ENCODE results near the gene BNIP5.

Gene BNIP5

DNA sequence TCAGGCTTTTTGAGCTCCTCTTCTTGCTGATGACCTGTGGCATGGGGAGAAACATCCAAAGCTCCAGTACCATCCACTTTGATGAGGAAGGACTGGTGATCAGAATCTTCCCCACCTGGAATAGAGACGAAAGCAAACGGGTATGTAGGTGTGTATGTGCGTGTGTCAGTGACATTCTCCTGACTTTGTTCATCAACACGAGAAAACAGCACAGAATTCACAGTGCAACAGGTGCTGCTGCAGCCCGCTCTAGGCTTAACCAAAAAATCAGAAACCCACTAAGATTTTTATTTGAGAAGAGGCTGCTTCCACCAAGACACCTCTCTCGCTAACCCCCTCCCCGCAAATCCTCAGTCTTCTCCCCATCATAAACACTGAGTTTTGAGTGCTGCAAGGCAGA is 8.1 kb downstream of the BNIP5 start:
- DNase-seq, result no peak

GRCh38 chr6:36327919-36328236 is 8.8 kb downstream of the BNIP5 start:
- no peak for DNase-seq
- intact Hi-C loops (cut with DNase I), result no loop called here

More for the DNA sequence above, 8.1 kb downstream of the BNIP5 start:
- intact Hi-C loops (cut with DNase I), result no loop called here

DNA sequence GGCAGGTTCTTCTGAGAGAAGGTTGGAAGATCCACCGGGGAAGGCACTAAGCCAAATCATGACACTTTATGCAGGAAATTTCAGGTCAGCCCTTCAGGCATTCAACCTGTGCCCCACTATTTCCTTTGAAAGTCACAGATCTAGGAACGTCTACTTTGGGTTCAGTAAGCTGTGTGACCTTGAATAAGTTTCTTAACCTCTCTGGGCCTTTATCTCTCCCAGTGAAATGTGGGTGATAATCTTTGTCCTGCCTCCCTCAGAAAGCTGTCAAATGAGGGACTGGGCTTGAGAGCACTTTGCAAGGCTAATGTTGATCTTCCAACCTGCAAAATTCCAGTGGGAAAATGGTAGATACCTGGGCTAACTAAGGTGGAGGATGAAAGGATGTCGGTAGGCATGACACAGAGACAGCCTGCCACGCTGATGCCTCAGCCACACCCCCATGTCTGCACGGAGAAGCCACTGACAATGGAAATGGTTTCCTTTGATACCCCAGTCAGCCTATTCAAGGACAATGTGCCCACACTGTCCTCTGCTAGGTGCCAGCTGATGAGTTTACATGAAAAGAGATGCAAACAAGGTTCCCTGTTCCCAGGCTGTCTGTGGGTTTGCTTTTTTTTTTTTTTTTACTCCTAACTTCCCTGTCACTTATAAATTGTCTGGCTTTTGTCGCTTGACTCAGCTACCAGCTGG is 9.3 kb downstream of the BNIP5 start:
- peak in 4 of 42 donors; percentile 22 to 45 (median 31) for DNase-seq
- intact Hi-C loops (cut with DNase I), result no loop called here

DNA sequence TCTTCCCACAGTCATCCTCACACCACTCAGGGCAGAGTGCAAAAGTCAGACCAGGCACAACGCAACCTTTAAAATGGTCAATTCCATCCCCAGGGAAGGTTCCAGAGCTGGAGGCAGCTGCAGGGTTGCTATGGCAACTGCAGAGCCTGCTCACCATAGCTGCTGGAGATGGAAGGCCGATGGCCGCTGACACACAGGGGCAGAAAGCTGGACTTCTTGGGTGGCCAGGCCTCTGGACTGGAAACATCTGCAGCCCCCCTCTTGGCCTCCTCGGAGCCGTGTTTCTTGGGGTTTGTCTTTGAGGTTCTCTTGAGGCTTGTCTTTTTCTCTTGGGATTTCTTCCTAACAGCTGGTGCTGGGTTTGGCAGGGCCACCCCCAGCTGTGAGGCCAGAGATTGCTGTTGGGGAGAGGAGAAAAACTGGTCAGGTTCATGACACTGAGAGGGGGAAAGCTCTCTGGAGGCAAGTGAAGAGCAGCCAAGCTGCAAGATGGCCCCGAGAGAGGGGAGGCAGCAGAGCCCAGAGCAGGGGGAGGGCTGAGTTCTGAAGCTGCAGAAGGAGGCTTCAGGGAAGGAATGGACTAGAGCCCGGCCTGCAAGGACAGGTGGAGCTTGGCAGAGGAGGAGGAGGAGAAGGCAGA is 10.2 kb downstream of the BNIP5 start:
- intact Hi-C loops (cut with DNase I), result no loop called here
- DNase-seq, result peak in 17 of 42 donors; percentile 22 to 58 (median 30)

DNA sequence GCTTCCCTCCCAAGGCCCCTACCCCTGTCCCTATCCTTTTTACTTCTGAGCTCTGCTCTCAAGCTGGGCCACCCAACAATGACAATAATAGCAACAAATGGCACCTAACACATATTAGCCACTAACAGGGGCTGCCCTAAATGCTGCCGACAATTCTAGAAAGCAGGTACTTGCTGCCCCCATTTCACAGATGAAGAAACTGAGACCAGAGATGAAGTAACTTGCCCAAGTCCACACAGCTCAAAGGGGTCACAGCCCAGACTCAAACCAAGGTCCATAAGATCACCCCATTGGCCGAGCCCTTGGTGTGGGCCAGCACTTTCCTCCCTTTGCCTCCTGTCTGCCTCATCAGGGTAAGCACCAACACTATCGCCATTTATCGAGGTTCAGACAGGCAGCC is 12.0 kb downstream of the BNIP5 start:
- intact Hi-C loops (cut with DNase I), result no loop called here
- DNase-seq, result no peak

DNA sequence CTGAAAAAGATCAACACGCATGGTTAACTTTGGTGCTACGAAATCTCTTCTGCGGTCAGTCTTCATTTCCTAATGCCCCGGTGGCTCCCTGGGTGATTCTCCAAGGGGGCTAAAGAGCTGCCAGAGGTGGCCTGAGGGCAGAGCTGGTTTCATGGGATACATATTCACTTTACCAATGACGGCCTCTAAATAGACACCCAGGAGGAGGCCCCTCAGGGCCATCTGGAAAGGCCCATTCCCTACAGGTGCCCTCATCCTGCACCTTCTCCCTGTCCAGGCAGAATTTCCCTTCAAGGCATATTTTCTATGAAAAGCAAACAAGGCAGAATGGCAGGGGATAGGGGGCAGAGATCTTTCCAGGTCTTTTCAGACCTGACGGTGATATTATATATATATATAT is 12.5 kb downstream of the BNIP5 start:
- intact Hi-C loops (cut with DNase I), result no loop called here
- DNase-seq, result no peak

DNA sequence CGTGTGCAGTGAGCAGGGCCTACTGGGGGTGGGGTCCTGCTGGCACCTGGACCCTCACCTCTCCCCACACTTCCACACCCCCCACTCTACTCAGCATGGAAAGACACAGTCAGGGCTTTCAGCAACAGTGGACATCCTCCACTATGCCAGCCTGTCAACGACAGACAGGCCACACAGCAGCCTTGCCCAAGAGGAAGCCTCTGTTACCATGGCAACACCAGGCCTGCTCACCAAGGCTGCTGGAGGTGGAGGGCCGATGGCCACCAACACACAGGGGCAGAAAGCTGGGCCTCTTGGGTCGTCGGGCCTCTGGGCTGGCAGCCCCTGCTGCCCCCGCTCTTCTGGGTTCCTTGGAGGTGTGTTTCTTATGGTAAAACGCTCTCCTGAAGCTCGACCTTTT is 13.6 kb downstream of the BNIP5 start:
- intact Hi-C loops (cut with DNase I), result no loop called here
- DNase-seq, result peak in 2 of 42 donors; percentile 15 to 48

DNA sequence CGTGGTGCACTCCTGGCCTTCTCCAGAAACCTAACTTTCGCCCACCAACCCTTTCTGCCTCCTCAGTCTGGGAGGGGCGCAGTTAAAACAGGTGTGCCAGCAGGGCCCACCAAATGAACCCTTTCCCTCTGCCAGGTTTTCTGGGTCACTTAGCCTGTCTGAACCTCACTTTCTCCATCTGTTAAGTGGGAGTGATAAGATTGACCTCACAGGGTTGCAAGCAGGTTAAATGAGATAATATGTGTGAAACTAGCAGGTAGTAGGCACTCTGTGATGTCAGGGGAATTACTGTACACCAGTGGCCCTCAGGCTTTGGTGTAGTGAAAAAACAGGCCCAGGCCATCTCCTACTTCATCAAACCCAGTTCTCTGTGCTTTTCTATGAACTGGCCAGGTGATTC is 14.1 kb downstream of the BNIP5 start:
- intact Hi-C loops (cut with DNase I), result no loop called here
- DNase-seq, result no peak

- DNase-seq, result no peak
- intact Hi-C loops (cut with DNase I), result no loop called here
Measured at GRCh38 chr6:36320475-36320874, 16.2 kb downstream of the BNIP5 start.

DNA sequence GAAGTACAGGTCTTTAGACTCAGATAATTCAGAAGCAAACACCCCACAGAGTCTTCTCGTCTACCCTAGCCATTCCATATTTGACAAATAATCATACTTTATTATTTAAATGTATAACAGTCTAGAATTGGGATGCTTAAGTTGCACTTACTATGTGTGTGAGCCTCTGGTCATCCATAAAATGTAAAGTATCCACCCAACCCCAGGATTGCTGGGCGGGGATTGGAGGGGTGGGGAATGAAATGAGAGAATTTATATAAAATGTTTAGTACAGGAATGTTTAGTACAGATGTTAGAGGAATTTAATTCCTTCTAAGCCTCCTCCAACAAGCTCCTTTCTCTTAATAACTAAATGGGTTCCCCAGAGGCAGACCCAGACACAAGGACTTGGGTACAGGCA is 16.9 kb downstream of the BNIP5 start:
- intact Hi-C loops (cut with DNase I), result no loop called here
- DNase-seq, result no peak

DNA sequence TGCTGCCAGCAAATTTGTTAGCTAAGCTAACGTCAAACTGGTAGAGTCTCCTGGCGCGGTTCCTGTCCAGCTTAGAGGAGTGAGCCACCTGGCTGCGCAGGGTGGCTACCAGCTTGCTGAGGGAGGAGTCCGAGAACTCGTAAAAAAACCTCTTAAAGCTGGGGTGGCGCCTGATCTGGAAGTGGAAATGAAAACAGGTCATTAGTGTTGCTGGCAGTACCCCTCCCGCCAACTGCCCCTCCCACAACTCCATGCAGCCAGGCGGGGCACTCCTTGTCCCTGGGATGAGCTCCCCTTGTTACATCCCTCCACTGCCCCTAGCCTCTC is 17.3 kb downstream of the BNIP5 start:
- no peak for DNase-seq
- intact Hi-C loops (cut with DNase I), result no loop called here

DNA sequence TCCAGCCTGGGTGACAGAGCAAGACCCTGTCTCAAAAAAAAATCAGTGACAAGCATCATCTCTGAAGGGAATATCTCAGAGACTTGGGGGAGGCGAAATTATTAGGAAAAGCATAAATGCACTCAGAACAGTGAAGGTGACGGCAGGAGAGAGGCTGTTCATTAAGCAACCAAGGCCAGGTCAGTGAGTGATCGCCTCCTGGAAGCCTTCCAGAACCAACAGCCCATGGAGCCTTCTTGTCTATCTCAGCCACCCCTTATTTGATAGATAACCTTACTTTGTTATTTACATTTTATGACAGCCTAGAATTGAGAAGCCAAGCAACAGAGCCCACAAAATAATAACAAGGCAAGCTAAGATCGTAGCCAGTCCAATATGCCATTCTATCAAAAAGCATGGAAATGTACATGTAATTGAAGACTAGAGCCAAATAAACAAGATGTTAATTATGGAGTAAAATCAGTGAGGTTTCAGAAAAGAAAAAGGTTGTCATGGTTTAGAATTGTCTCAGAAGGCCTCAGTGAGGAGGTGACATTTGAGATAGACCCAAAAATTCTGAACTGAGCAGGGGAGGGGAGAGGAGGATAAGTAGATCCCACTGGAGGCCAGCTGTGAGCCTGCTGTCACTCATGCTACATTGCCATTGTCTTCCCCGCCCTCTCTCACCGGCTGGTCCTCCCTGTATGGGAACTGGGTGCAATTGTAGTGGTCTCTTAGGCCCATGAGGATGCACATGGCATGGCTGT is 17.8 kb downstream of the BNIP5 start:
- intact Hi-C loops (cut with DNase I), result no loop called here

DNA sequence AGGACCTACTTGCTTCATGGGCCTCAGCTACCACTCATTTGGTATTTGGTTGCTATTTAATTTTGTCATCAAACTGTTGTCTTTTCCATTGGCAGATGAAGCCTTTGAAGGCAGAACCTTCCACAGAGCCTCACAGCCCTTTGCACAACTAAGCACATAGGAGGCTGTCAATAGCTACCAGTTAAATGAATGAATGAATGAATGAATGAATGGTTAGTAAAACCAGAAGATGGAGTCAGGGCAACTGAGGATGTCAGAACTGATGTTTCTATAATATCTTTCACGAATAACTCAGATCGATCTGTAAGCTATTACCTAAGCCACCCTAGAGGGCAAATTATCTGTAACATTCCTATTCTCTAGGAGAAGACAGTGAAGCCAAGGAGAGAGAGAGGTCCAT is 19.1 kb downstream of the BNIP5 start:
- intact Hi-C loops (cut with DNase I), result no loop called here
- no peak for DNase-seq

More for the DNA sequence above, 17.8 kb downstream of the BNIP5 start:
- DNase-seq, result no peak

GRCh38 chr6:36315921-36316320 is 20.8 kb downstream of the BNIP5 start:
- intact Hi-C loops (cut with DNase I), result no loop called here

GRCh38 chr6:36314221-36315014 is 22.3 kb downstream of the BNIP5 start:
- intact Hi-C loops (cut with DNase I), result no loop called here
- peak in 14 of 42 donors; percentile 12 to 67 (median 32) for DNase-seq

More at GRCh38 chr6:36315921-36316320, 20.8 kb downstream of the BNIP5 start:
- no peak for DNase-seq

- DNase-seq, result no peak
- intact Hi-C loops (cut with DNase I), result no loop called here
Measured at GRCh38 chr6:36313649-36313936, 23.1 kb downstream of the BNIP5 start.

DNA sequence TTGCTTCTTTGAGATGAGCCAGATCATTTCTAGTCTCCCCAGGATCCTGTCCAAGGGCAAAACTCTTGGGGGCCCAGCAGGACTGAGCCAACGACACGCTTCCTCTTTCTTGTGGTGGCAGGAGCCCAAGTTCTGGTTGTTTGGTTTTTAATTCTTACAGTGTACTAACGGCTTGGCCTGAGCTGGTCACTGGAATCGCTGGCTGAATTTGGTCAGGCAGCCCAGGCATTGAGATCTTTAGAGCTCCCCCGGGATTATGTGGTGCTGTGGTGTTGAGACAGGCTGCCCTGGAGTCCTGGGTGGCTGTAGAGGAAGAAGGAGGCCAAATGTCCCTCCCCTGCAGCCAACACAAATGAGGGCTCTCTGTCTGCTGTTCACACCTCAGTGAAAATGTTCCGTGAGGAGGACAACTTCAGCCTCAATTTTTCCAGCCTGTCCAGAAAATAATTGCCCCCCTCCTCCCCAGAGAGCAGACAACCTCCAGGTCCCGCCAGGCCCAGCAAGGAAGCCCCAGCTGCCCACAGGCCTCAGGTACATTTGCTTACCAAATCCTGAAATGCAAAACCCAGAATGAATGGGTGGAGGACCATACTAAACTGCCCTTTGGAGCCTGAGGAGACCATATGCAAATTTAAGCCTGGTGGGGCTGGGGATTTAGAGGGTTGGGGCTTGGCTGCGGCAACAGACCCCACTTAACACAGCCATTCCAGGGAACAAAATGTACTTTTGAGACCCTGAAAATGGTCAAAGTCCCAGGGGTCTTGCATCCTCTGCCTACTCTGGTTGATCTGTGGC is 23.6 kb downstream of the BNIP5 start:
- intact Hi-C loops (cut with DNase I), result no loop called here

DNA sequence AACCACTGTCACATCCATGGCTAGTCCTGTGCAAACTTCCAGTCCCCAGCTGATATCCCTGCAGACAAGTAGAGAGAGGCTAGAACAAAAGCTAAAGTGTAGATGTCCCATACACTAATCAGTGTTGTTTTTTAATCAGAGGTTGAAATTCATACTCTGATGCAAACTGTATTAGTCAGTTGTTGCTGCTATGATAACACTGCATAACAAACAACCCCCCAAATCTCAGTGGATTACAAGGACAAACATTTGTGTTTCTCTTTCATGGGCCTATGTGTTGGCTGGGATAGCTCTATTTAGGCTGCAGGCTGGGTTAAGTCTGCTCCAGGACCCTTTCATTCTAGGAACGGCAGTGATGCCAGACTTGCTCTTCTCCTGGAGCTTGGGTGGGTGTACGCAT is 26.8 kb downstream of the BNIP5 start:
- DNase-seq, result no peak
- intact Hi-C loops (cut with DNase I), result no loop called here

More for the DNA sequence above, 23.6 kb downstream of the BNIP5 start:
- DNase-seq, result no peak

GRCh38 chr6:36309203-36309602 is 27.5 kb downstream of the BNIP5 start:
- intact Hi-C loops (cut with DNase I), result no loop called here
- no peak for DNase-seq

All from head of caudate nucleus (tissue), 42 donors.